GM21367 (cell line): ENCODE measurements around the gene FDX1.
"Not testable (repeated sequence)": the region's sequence is repeated elsewhere in the genome, so short reads cannot be mapped to it uniquely, and the experiment has no call there.

ENCODE experiments used
- ATAC-seq: cut with Tn5 transposase; IDR thresholded peaks from one replicate; pipeline ENCODE4 v1.9.1; 2021; ENCODE audit not compliant: unreplicated experiment

Gene FDX1, protein sequence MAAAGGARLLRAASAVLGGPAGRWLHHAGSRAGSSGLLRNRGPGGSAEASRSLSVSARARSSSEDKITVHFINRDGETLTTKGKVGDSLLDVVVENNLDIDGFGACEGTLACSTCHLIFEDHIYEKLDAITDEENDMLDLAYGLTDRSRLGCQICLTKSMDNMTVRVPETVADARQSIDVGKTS

DNA sequence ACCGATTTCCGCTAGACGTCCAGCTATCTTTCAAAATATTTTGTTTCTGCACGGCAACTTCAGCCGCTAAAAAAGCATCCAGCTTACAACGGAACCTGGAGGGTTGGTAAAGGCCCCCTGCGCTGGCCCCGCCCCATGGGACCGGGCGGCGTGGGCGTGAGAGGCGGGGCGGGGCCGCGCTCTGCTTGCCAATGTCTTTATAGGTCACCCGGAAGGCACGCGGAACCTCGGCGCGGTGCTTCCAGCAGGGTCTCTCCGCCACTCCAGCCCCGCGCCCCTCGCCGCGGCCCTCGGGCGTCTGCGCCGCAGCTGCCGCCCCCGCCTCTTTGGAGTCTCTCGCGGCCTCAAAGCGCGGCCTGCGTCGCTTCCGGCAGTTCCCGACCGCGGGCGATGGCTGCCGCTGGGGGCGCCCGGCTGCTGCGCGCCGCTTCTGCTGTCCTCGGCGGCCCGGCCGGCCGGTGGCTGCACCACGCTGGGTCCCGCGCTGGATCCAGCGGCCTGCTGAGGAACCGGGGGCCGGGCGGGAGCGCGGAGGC is at the start of gene FDX1:
Gene FDX1, plus strand, starts transcription at position 218 of the 536 bp plus-strand sequence. Its CDS starts 173 bp downstream, at position 391.
- ATAC-seq: peak; percentile 80

GRCh38 chr11:110380836-110381622 is 48.7 kb upstream of the FDX1 start:
- no peak for ATAC-seq

GRCh38 chr11:110388231-110388630 is 41.5 kb upstream of the FDX1 start:
- ATAC-seq: not testable (repeated sequence)

GRCh38 chr11:110389965-110390364 is 39.8 kb upstream of the FDX1 start:
- ATAC-seq: no peak

DNA sequence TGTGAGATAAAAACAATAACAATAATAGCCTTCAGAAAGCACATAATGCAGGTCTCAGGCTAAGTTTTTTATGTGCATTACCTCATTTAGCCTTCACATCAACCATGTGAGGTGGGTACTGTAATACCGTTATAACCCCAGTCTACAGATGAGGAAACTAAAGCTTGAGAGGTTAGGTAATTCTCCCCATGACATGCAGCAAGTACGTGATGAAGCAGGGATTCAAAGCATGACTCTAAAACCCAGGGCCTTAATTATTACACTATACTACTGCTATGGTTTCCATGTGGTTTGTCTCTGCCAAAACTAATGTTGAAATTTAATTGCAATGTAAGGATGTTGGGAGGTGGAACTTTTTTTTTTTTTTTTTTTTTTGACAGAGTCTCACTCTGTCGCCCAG is 37.7 kb upstream of the FDX1 start:
- no peak for ATAC-seq

- not testable (repeated sequence) for ATAC-seq
These were observed 32.0 kb upstream of the FDX1 start for GRCh38 chr11:110397668-110398286.

GRCh38 chr11:110403585-110403984 is 26.2 kb upstream of the FDX1 start:
- not testable (repeated sequence) for ATAC-seq

DNA sequence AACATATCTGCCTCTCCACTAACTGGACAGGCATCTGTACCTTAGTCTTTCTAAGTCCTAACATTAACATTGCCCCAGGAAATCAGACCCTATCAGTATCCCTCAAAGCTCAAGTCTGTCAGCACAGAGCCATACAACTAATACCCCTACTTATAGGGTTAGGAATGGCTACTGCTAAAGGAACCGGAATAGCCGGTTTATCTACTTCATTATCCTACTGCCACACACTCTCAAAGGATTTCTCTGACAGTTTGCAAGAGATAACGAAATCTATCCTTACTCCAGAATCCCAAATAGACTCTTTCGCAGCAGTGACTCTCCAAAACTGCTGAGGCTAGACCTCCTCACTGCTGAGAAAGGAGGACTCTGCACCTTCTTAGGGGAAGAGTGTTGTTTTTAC is 24.1 kb upstream of the FDX1 start:
- ATAC-seq: not testable (repeated sequence)

DNA sequence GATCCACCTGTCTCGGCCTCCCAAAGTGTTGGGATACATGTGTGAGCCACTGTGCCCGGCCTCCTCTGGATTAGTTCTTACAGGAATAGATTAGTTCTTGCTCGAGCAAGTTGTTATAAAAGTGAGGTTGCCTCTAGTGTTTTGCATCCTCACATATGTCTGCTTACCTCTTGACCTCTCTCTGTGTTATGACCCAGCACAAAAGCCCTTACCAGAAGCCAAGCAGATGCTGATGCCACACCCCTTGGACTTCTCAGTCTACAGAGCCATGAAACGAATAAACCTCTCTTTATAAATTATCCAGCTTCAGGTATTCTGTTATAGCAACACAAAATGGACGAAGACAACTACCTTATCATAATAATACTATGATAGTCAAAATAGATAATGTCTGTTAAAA is 22.4 kb upstream of the FDX1 start:
- no peak for ATAC-seq

DNA sequence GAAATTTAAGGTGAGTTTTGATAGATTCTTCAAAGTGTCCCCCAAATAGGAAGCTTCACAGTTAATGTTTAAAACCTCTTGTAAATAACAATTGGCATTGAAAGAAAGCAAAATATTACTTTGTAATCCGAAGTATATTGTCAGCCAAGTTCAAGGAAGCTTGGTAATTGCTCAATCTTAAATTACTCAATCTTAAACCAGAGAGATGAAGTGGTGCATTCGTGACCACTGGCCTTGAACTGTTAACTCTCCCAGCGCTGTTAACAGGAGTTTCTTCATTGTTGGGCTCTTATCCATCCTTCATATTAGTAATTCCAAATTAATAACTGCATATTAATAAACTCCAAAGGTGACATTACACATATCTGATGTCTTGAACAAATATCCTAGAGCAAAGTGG is 20.6 kb upstream of the FDX1 start:
- no peak for ATAC-seq

GRCh38 chr11:110410651-110411050 is 19.1 kb upstream of the FDX1 start:
- no peak for ATAC-seq

DNA sequence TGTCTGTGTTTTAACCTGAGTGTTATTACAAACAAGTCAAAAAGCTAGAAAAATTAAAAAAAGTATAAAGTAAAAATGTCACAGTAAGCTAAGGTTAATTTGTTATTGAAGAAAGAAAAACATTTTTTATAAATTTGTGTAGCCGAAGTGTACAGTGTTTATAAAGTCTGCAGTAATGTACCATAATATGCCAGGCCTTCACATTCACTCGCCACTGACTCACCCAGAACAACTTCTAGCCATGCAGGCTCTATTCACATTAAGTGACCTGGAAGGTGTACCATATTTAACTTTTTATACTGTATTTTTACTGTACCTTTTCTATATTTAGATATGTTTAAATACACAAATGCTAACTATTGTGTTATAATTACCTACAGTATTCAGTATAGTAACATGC is 14.7 kb upstream of the FDX1 start:
- ATAC-seq: no peak

GRCh38 chr11:110421658-110422057 is 8.1 kb upstream of the FDX1 start:
- ATAC-seq: not testable (repeated sequence)

GRCh38 chr11:110422306-110422905 is 7.3 kb upstream of the FDX1 start:
- no peak for ATAC-seq

DNA sequence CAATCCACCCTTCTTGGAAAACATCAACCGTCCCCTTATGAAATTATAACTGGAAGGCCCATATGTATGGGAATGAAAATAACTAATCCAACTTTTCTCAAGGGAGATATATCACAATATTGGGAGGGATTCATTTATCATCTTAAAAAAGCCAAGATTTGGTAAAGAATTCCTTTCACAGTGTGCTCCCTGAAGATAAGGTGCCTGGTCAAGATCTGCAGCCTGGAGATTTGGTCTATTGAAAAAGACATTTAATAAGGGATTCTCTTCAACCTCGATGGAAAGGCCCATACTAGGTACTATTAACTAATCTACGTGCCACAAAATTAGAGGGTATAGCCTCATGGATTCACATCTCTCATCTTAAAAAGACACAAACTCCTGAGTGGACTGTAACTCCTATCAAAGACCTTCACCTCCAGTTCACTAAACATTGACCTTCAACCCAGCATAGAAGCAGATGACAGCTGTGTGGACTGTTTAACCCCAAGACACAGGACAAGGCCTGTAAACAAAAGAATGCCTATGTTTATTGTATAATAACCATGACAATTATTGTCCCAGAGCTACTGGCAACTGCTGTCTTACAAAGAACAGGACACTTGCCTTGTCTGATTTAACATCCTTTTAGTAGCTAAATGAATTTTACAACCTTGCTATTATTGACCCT is 4.8 kb upstream of the FDX1 start:
- ATAC-seq: no peak

DNA sequence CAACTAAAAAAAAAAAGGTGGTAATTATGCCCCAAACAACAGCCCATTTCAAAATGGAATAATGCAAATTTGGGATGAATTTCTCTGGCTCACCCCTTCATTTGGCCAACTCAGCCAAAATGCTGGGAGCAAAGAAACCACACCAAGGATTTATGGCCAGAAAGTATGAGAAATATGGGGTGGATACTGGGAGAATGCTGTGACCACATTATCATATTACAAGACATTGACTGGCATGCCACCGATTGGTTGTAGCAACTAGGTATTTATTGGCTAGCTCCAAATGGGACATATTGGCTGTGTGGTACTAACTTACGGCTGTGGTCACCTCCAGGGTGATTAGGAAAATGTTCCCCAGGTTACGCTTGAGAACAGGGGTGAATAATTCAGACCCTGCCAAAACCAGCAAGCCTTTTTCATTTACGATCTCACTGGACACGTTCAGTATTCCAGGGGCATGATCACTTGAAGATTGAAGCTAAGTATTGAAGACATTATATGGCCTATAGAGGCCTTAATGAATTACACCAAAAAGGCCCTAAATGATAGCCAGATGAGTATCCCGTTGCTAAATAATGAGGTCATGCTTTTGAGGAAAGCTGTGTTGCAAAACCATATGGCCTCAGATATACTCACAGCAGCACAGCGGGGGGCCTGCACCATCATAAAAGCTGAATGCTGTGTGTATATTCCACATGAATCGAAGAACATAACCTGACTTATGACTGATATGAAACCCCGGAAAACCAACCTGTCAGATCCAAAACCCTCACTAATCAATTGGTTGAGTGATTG is 3.8 kb upstream of the FDX1 start:
- ATAC-seq: no peak

GRCh38 chr11:110428040-110428439 is 1.7 kb upstream of the FDX1 start:
- no peak for ATAC-seq

GRCh38 chr11:110428956-110429730 is 605 bp upstream of the FDX1 start:
- ATAC-seq: no peak

GRCh38 chr11:110430267-110431050 is 711 bp downstream of the FDX1 start:
- ATAC-seq: peak; percentile 23
